Left hindlimb (tissue), 1 donor: Measurements from ENCODE around the gene LENG1.

Experiments used
- DNase-seq: peaks from one replicate; pipeline ENCODE4 v3.0.0-alpha.2; 2018

Gene LENG1

GRCh38 chr19:54162241-54162805 is 2.8 kb upstream of the LENG1 start:
- peak; percentile 81 for DNase-seq

GRCh38 chr19:54160854-54161253 is 1.3 kb upstream of the LENG1 start:
- DNase-seq = no peak

- DNase-seq = no peak
Measured at GRCh38 chr19:54160182-54160811, 776 bp upstream of the LENG1 start.

GRCh38 chr19:54158812-54159351 is 639 bp downstream of the LENG1 start:
- DNase-seq = no peak

GRCh38 chr19:54156953-54157352 is 2.6 kb downstream of the LENG1 start:
- DNase-seq = no peak

- DNase-seq = no peak
Measured at GRCh38 chr19:54156490-54156889, 3.0 kb downstream of the LENG1 start.

- DNase-seq = no peak
Measured at GRCh38 chr19:54155694-54156093, 3.8 kb downstream of the LENG1 start.

GRCh38 chr19:54154603-54155345 is 4.7 kb downstream of the LENG1 start:
- DNase-seq = no peak

- no peak for DNase-seq
Measured at GRCh38 chr19:54153731-54154326, 5.7 kb downstream of the LENG1 start.

GRCh38 chr19:54152878-54153524 is 6.5 kb downstream of the LENG1 start:
- no peak for DNase-seq

GRCh38 chr19:54152267-54152666 is 7.3 kb downstream of the LENG1 start:
- no peak for DNase-seq

GRCh38 chr19:54151362-54152035 is 8.0 kb downstream of the LENG1 start:
- DNase-seq = no peak

GRCh38 chr19:54149021-54149812 is 10.3 kb downstream of the LENG1 start:
- DNase-seq = no peak

GRCh38 chr19:54148158-54148557 is 11.4 kb downstream of the LENG1 start:
- no peak for DNase-seq

- no peak for DNase-seq
Measured at GRCh38 chr19:54147676-54148075, 11.8 kb downstream of the LENG1 start.

GRCh38 chr19:54145541-54146158 is 13.9 kb downstream of the LENG1 start:
- DNase-seq = no peak

- DNase-seq = no peak
Measured at GRCh38 chr19:54142166-54142780, 17.2 kb downstream of the LENG1 start.

- DNase-seq = no peak
Measured at GRCh38 chr19:54141356-54141755, 18.2 kb downstream of the LENG1 start.

- DNase-seq = no peak
Measured at GRCh38 chr19:54138489-54139256, 20.8 kb downstream of the LENG1 start.
